ENCODE data around the gene C1orf226.
"Not testable (repeated sequence)": the region's sequence is repeated elsewhere in the genome, so short reads cannot be mapped to it uniquely, and the experiment has no call there.

Gene C1orf226

GRCh38 chr1:162416215-162416614, 34.7 kb downstream of the C1orf226 start:
- FAIRE-seq, result no peak

- no peak for FAIRE-seq
Observed at GRCh38 chr1:162416909-162417308, 35.4 kb downstream of the C1orf226 start.

- FAIRE-seq, result no peak
Observed at GRCh38 chr1:162417650-162418049, 36.1 kb downstream of the C1orf226 start.

GRCh38 chr1:162418584-162418983, 37.1 kb downstream of the C1orf226 start:
- not testable (repeated sequence) for FAIRE-seq

- not testable (repeated sequence) for FAIRE-seq
Observed at GRCh38 chr1:162419450-162419931, 38.0 kb downstream of the C1orf226 start.

GRCh38 chr1:162420120-162420519, 38.6 kb downstream of the C1orf226 start:
- no peak for FAIRE-seq

GRCh38 chr1:162421258-162422164, 40.0 kb downstream of the C1orf226 start:
- no peak for FAIRE-seq

- no peak for FAIRE-seq
Observed at GRCh38 chr1:162422662-162423375, 41.3 kb downstream of the C1orf226 start.

GRCh38 chr1:162430583-162430982, 49.1 kb downstream of the C1orf226 start:
- FAIRE-seq, result no peak

GRCh38 chr1:162432977-162433713, 51.6 kb downstream of the C1orf226 start:
- FAIRE-seq, result not testable (repeated sequence)
